GM19193 (cell line): ENCODE data around the gene FAXDC2.

Source experiments
- POLR2A ChIP-seq: IDR thresholded peaks from 4 replicates; pipeline ENCODE4 v1.6.1; 2011; ENCODE audit not compliant: insufficient read depth, insufficient read length; ENCODE audit errors: extremely low read depth

Gene FAXDC2

DNA sequence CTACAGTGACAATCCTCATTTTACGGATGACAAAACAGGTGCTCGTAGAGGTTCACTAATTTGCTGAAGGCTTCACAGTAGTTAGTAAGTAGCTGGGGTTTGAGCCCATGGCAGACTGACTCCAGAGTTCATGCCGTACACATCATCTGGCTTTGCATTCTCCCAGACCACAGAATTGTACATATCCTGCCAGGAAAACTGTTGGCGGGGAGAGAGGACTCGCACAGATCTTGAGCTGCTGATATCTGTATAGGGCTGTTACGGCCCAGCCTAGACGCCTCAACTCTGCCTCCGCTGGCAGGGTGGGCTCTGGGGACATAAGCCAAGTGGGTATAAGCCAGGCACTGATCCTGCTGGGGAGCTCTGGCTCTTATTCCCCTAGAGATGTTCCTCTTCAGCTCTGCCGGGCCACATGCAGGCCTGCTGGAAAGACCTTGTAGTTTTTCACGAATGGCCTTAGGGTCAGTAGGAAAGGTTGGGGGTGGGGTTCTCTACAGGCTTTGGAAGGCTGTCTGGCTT lies 79.0 kb downstream of the FAXDC2 start:
- no peak for TF ChIP-seq POLR2A

DNA sequence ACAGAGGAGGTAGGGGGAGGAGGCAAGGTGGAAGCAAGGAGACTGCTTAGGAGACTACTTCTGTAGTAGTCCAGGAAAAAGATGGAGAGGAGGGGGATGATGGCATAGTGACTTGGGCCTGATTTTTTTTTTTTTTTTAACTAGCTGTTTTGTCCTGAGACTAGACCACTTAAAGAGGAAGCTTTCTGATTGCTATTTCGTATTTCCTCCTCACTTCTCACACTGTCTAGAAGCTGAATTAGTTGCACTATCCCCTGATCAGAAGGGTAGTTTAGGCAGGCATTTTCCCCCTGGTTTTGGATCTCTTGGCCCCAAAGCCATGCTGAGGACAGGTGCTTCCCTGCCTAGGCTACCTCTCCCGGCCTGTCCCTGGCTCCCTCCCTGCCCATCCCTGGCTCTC lies 80.3 kb downstream of the FAXDC2 start:
- no peak for TF ChIP-seq POLR2A
